Measurements from ENCODE around the gene ARFIP1.
"Not testable (repeated sequence)": the region's sequence is repeated elsewhere in the genome, so short reads cannot be mapped to it uniquely, and the experiment has no call there.

The ARFIP1 gene

DNA sequence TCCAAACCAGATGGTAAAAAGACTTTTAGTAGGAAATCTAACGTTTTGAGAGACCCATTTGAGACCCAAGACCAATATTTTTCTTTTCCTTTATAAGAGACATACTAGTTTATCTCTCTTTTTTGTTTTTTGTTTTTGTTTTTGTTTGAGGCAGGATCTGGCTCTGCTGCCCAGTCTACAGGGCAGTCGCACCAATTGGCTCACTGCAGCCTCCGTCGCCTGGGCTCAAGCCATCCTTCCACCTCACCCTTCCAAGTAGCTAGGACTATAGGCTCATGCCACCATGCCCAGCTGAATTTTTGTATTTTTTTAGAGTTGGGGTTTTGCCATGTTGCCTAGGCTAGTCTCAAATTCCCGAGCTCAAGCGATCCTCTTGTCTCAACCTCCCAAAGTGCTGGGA lies 79.2 kb downstream of the ARFIP1 start:
- peaks cover 19% of the 10 kb centered on the region for H3K9me3 ChIP-seq

DNA sequence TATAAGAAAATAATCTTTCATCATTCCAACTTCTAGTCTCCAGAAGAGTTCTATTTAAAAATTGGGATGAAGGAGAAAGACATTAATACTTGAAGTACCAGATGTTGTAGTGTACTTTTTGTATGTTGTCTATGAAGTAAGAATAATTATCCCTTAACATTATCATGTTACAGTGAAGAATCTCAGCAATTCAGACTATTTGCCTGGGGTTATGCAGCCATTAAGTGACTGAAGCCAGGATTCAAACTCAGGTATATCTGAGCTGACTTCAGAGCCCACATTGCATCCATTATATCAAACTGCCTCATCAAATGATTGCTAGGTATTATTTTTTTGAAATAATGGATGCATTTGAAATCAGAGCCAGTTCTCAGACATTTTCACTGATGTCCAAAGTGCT lies 80.3 kb downstream of the ARFIP1 start:
- no peak overlapping the region for H3K4me3 ChIP-seq
- no peak for TF ChIP-seq Cebpa-rat (IDR thresholded peaks at IDR 0.05)
- no peaks in the 10 kb centered on the region for H3K4me1 ChIP-seq
- H3K36me3 ChIP-seq = peaks cover 7% of the 10 kb centered on the region; the same call in 1 of the 2 replicates
- peaks cover 8% of the 10 kb centered on the region for H3K9me3 ChIP-seq
- no peak overlapping the region for H3K9ac ChIP-seq
- no peaks in the 10 kb centered on the region for H3K27me3 ChIP-seq
- no peak overlapping the region for H3K27ac ChIP-seq
- H4K20me1 ChIP-seq = no peaks in the 10 kb centered on the region
- no peak overlapping the region for H3K4me2 ChIP-seq

More for the DNA sequence above, 79.2 kb downstream of the ARFIP1 start:
- H3K27me3 ChIP-seq = no peaks in the 10 kb centered on the region
- no peaks in the 10 kb centered on the region for H3K4me1 ChIP-seq
- H3K4me3 ChIP-seq = no peak overlapping the region
- no peaks in the 10 kb centered on the region for H4K20me1 ChIP-seq
- H3K27ac ChIP-seq = no peak overlapping the region
- H3K4me2 ChIP-seq = no peak overlapping the region
- TF ChIP-seq Cebpa-rat (IDR thresholded peaks at IDR 0.05) = no peak
- H3K36me3 ChIP-seq = peaks cover 7% of the 10 kb centered on the region; the same call in 1 of the 2 replicates
- no peak overlapping the region for H3K9ac ChIP-seq

DNA sequence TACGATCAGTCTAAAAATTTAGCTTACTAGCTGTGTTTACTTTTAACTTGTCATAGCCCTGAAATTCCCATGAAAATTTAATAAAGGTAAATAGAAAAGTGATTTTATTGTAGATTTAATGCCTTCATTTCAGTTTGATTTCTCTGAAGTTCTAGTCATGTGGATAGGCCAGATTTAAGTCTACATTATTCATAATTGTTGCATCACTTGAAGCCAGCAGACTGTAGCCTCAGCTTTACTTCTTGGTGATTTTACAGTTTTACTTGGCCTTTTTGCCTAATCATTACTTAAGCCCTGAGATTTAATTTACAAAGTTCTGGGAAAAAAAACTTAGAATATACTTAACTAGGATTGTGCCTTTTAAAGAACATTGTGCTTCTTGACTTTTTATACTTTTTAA lies 82.9 kb downstream of the ARFIP1 start:
- H3K36me3 ChIP-seq = peaks cover 17% of the 10 kb centered on the region; the same call in 1 of the 2 replicates
- no peak for TF ChIP-seq Cebpa-rat (IDR thresholded peaks at IDR 0.05)
- H3K4me2 ChIP-seq = no peak overlapping the region
- H3K9me3 ChIP-seq = peaks cover 12% of the 10 kb centered on the region
- H4K20me1 ChIP-seq = no peaks in the 10 kb centered on the region
- H3K9ac ChIP-seq = no peak overlapping the region
- H3K4me1 ChIP-seq = no peaks in the 10 kb centered on the region
- no peak overlapping the region for H3K4me3 ChIP-seq
- H3K27ac ChIP-seq = no peak overlapping the region
- no peaks in the 10 kb centered on the region for H3K27me3 ChIP-seq

DNA sequence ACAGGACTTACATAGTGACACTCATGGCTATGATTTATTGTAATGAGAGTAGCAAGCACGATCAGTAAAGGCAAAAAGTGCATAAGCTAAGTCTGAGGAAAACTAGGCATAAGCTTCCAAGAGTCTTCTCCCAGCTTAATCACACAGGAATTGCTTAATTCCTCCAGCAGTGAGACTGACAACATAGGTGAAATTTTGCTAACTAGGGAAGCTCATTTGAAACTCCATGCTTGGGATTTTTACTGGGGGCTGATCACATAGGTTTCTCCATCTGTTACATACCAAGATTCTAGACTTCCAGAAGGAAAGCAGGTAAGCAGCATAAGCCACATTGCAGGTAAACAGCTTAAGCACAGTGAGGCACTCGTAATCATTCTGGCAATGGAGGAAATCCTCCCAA lies 84.6 kb downstream of the ARFIP1 start:
- H3K4me2 ChIP-seq = no peak overlapping the region
- TF ChIP-seq Cebpa-rat (IDR thresholded peaks at IDR 0.05) = no peak

DNA sequence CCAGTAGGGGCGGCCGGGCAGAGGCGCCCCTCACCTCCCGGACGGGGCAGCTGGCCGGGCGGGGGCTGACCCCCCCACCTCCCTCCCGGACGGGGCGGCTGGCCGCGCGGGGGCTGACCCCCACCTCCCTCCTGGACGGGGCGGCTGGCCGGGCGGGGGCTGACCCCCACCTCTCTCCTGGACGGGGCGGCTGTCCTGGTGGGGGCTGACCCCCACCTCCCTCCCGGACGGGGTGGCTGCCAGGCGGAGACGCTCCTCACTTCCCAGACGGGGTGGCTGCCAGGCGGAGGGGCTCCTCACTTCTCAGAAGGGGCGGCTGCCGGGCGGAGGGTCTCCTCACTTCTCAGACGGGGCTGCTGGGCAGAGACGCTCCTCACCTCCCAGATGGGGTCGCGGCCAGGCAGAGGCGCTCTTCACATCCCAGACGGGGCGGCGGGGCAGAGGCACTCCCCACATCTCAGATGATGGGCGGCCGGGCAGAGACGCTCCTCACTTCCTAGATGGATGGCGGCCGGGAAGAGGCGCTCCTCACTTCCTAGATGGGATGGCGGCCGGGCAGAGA lies 86.8 kb downstream of the ARFIP1 start:
- H3K9ac ChIP-seq, H3K4me2 ChIP-seq, H4K20me1 ChIP-seq, H3K27ac ChIP-seq, H3K4me3 ChIP-seq, H3K4me1 ChIP-seq, H3K27me3 ChIP-seq: not testable (repeated sequence)
- Histone ChIP-seq H3K36me3 (peaks cover 17% of the 10 kb centered on the region; the same call in 1 of the 2 replicates), H3K9me3 (peaks cover 12% of the 10 kb centered on the region)

More for the DNA sequence above, 84.6 kb downstream of the ARFIP1 start:
- no peaks in the 10 kb centered on the region for H4K20me1 ChIP-seq
- no peak overlapping the region for H3K4me3 ChIP-seq
- H3K36me3 ChIP-seq = peaks cover 17% of the 10 kb centered on the region; the same call in 1 of the 2 replicates
- H3K9ac ChIP-seq = no peak overlapping the region
- no peaks in the 10 kb centered on the region for H3K27me3 ChIP-seq
- peaks cover 12% of the 10 kb centered on the region for H3K9me3 ChIP-seq
- no peak overlapping the region for H3K27ac ChIP-seq
- no peaks in the 10 kb centered on the region for H3K4me1 ChIP-seq

DNA sequence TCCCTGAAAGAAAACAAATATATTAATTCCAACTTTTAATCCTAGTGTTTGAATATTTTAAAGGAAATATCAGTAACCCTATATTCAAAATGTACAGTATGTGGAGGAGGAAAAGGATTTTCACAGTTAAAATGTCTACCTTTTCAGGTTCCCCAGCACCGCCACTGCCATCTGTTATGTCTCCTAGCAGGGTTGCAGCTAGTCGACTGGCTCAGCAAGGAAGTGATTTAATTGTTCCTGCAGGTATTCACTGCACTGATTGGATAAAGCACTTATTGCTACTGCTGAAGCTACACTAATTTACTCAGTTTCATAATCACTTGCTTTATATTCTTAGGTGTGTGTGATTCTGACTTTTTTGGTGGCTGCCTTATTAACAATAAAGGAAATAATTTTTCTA lies 90.9 kb downstream of the ARFIP1 start:
- Histone ChIP-seq H3K9me3 (peaks cover 15% of the 10 kb centered on the region), H4K20me1 (no peaks in the 10 kb centered on the region), H3K27ac (no peak overlapping the region), H3K4me3 (no peak overlapping the region), H3K36me3 (peaks cover 14% of the 10 kb centered on the region), H3K4me1 (no peaks in the 10 kb centered on the region), H3K4me2 (no peak overlapping the region), H3K27me3 (no peaks in the 10 kb centered on the region), H3K9ac (no peak overlapping the region)
- no peak for TF ChIP-seq Cebpa-rat (IDR thresholded peaks at IDR 0.05)

DNA sequence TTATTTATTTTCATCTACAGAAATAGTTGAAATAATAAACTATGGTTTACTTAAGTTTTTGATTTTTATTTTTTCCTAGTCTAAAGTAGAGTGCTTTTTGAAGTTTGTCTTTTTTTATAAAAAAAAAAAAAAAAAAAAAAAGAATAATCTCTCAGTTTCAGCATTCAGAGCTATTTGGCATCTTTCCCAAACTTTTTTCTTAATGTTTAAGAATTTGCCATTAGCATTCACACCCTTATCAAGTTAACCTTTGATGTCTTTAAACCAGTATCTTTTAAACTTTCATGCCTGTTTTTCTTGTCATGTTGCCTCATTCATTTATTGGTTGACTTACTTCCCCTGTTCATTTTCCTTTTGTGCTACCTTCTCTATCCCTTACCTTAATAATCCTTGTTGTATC lies 95.5 kb downstream of the ARFIP1 start:
- H3K4me1 ChIP-seq = no peaks in the 10 kb centered on the region
- no peaks in the 10 kb centered on the region for H4K20me1 ChIP-seq
- no peak overlapping the region for H3K4me2 ChIP-seq
- peaks cover 28% of the 10 kb centered on the region for H3K9me3 ChIP-seq
- no peak overlapping the region for H3K9ac ChIP-seq
- no peak overlapping the region for H3K27ac ChIP-seq
- TF ChIP-seq Cebpa-rat (IDR thresholded peaks at IDR 0.05) = no peak
- H3K27me3 ChIP-seq = no peaks in the 10 kb centered on the region
- peaks cover 33% of the 10 kb centered on the region for H3K36me3 ChIP-seq
- no peak overlapping the region for H3K4me3 ChIP-seq

DNA sequence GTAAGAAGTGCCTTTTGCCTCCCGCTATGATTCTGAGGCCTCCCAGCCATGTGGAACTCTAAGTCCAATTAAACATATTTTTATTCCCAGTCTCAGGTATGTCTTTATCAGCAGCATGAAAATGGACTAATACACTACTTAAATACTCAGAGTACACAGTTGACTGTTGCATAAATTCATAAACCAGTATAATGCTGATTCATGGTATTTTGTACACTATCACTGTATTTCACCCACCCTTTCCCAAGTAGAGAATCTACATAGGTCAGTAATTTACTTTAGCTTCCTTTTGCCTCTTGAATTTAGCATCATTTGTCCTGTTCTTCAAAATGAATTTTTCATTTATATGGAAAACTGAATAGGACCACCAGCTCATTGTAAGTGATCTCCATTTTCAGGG lies 98.1 kb downstream of the ARFIP1 start:
- no peak overlapping the region for H3K4me3 ChIP-seq
- H3K9me3 ChIP-seq = peaks cover 28% of the 10 kb centered on the region
- H3K9ac ChIP-seq = no peak overlapping the region
- H3K27me3 ChIP-seq = no peaks in the 10 kb centered on the region
- H3K4me1 ChIP-seq = no peaks in the 10 kb centered on the region
- H4K20me1 ChIP-seq = no peaks in the 10 kb centered on the region
- no peak overlapping the region for H3K27ac ChIP-seq
- no peak for TF ChIP-seq Cebpa-rat (IDR thresholded peaks at IDR 0.05)
- peaks cover 36% of the 10 kb centered on the region for H3K36me3 ChIP-seq
- no peak overlapping the region for H3K4me2 ChIP-seq

DNA sequence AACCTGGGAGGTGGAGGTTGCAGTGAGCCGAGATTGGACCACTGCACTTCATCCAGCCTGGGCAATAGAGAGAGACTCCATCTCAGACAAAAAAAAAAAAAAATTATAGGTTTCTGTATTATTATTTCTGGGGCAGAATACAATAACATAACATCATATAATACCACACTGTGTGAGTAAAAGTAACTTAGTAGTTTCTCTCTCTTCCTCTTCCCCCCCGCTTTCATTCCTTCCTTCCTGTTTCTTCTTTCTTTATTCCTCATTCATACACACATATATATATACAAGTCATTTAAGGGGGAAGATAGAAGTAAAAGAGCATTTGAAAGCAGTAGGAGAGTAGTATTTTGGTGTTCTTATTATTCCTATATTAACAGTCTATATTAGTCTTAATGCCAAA lies 100.5 kb downstream of the ARFIP1 start:
- Histone ChIP-seq H3K9ac (no peak overlapping the region), H3K4me2 (no peak overlapping the region), H3K4me1 (no peaks in the 10 kb centered on the region), H3K9me3 (peaks cover 28% of the 10 kb centered on the region), H4K20me1 (no peaks in the 10 kb centered on the region), H3K4me3 (no peak overlapping the region), H3K36me3 (peaks cover 33% of the 10 kb centered on the region), H3K27me3 (no peaks in the 10 kb centered on the region), H3K27ac (no peak overlapping the region)
- no peak for TF ChIP-seq Cebpa-rat (IDR thresholded peaks at IDR 0.05)

DNA sequence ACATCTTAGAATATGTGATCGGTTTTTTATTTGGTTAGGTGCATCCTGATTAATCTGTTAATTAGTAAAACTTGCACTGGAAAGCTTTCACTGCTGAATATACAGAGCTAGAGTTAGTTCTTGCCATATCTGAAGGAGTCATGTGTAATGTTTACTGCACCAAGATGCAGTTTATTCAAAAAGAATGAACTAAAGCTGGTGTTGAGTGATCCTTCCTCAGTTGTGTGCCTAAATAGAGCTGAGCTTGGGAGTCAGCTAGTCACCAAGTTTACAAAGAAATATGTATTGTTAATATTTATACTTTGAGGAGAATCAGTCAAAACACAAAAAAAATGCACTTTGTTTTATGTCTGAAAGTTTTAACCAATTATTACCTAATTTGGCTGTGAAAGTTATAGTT lies 102.2 kb downstream of the ARFIP1 start:
- no peak overlapping the region for H3K27ac ChIP-seq
- no peak overlapping the region for H3K9ac ChIP-seq
- H3K4me3 ChIP-seq = no peak overlapping the region
- no peaks in the 10 kb centered on the region for H4K20me1 ChIP-seq
- H3K4me1 ChIP-seq = no peaks in the 10 kb centered on the region
- H3K27me3 ChIP-seq = no peaks in the 10 kb centered on the region
- no peak for TF ChIP-seq Cebpa-rat (IDR thresholded peaks at IDR 0.05)
- peaks cover 18% of the 10 kb centered on the region for H3K36me3 ChIP-seq
- H3K4me2 ChIP-seq = no peak overlapping the region
- peaks cover 11% of the 10 kb centered on the region for H3K9me3 ChIP-seq

DNA sequence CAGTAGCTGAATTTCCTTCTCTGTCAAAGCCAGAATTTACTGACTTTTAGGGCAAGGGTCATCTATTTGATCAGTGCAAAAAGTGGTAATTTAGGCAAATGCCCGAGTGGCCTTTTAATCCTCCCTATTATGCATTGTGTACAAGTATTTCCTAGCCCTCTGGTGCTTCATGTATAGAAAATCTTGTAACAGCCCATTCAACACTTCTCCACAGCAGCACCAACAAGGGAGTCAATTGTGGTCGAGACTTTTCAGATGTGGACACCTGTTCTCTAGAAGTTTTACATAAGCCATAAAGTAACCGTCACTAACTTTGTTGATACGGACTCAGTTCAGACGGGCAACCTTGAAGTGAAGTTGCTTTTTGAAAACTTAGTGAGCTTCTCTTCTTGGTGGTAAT lies 105.4 kb downstream of the ARFIP1 start:
- peaks cover 20% of the 10 kb centered on the region for H3K36me3 ChIP-seq
- H3K9me3 ChIP-seq = no peaks in the 10 kb centered on the region
- no peaks in the 10 kb centered on the region for H3K27me3 ChIP-seq
- no peak for TF ChIP-seq Cebpa-rat (IDR thresholded peaks at IDR 0.05)
- H3K4me2 ChIP-seq = no peak overlapping the region
- no peaks in the 10 kb centered on the region for H4K20me1 ChIP-seq
- no peaks in the 10 kb centered on the region for H3K4me1 ChIP-seq
- no peak overlapping the region for H3K27ac ChIP-seq
- no peak overlapping the region for H3K9ac ChIP-seq
- no peak overlapping the region for H3K4me3 ChIP-seq
